T47D (cell line): ENCODE data around the gene WAC.
"Not testable (repeated sequence)": the region's sequence is repeated elsewhere in the genome, so short reads cannot be mapped to it uniquely, and the experiment has no call there.

Experiments
- DNase-seq, 2 experiments: peaks; one replicate each; pipeline versions ENCODE4 v3.0.0 to v3.0.0-alpha.2; 2011 to 2012; ENCODE audit warnings: low read depth in 1 of 2, low spot score in 1 of 2
- JUND ChIP-seq: IDR thresholded peaks from 2 replicates; pipeline ENCODE4 v1.6.1; 2012; ENCODE audit warnings: low read depth
- in situ Hi-C: cut with HindIII; loops from 2 replicates; pipeline ENCODE4 v1.10.0; 2016; ENCODE audit warnings: low sequenced_read_pairs, low pct_unique_long_range_greater_than_20kb

WAC gene

GRCh38 chr10:28558923-28559508 is 26.1 kb downstream of the WAC start:
- in situ Hi-C loops: no loop called here
- no peak for TF ChIP-seq JUND
- no peak for DNase-seq

DNA sequence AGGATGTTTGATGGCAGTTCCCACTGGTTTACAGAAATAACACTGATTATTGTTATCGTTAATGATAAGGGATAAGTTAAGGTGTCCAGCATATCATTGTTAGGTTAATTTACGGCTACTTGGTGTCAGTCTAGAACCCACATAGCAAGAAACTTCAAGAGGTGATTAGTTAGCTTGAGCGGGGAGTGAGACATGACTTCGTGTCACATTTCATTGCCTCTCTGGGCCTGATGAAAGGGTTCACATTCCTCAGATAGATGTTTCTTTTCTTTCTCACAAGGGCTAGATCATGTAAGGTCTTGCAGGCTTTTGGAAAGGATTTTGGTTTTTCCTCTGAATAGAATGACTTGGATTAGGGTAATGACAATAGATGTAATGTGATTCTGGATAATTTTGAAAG is 26.7 kb downstream of the WAC start:
- no peak for DNase-seq
- in situ Hi-C loops: no loop called here
- no peak for TF ChIP-seq JUND

- TF ChIP-seq JUND: no peak
- no peak for DNase-seq
- in situ Hi-C loops: no loop called here
Measured at GRCh38 chr10:28560617-28561016, 27.7 kb downstream of the WAC start.

DNA sequence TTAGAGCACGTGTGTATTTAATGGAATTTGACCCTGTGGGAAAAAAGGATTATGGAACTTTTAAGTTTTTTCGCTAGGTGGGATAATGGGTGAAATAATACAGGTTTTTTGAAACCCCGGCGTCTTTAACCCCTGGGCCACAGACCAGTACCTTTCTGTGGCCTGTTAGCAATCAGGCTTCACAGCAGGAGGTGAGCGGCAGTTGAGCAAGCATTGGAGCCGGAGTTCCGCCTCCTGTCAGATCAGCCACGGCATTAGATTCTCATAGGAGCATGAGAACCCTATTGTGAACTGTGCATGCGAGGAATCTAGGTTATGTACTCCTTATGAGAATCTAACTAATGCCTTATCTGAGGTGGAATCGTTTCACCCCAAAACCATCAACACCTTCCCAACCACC is 28.6 kb downstream of the WAC start:
- TF ChIP-seq JUND: no peak
- no peak for DNase-seq
- in situ Hi-C loops: no loop called here

DNA sequence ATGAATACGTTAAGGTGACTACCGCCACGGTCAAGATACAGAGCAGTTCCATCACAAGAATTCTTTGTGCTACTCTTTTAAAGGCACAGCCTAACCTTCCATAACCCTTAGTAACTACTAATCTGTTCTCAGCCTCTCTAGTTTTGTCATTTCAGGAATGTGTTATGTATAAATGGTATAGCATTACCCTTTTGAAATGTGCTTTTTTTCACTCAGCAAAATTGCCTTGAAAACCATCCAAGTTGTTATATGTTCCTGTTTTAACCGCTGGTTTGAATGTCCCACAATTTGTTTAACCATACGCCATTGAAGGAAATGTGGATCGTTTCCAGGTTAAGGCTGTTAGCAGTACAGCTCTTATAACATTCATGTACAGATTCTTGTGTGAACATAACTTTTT is 32.0 kb downstream of the WAC start:
- no peak for TF ChIP-seq JUND
- no peak for DNase-seq
- in situ Hi-C loops: no loop called here

DNA sequence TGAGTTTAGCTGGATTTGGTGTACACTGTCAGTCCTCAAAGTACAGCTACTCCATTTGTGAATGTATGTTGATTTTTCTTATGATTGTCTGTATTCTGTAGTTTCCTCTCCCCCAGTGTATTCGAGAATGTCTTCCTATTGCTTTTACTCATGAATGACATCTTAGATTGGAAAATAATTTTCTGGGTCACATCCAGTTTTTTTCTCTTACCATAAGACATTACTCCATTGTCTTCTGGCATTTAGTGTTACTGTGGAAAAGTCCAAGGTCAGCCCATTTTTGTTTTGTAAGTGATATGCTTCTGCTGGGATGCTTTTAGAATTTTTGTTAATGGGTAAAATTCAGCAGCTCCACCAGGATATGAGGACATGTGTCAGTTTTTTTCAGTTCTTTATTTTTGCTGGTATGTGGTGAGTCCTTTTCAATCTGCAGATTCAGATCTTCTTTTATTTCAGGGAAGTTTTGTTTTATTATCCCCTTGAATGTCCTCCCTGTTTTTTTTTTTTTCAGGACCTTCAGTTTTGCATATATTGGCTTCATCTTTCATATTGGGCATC is 33.6 kb downstream of the WAC start:
- TF ChIP-seq JUND: no peak
- no peak for DNase-seq
- in situ Hi-C loops: no loop called here

- DNase-seq: no peak
- no peak for TF ChIP-seq JUND
Measured at GRCh38 chr10:28569506-28570159, 36.7 kb downstream of the WAC start.

DNA sequence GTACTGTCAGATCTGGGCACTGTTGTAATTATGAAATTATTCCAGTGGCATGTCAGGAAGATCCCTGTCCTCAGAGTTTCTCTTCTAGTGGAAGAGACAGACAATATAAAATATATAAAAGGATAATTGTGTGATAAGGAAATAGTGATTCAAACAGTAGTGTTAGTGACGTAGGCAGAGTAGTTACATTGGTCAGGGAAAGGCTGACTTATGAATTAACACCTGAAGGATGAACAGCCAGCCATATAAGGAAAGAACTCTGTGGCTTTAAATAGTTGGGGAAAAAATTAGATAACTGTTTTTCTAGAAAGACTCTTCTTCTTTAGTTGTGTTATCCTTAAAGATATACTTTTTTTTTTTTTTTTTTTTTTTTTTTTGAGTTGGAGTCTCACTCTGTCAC is 37.7 kb downstream of the WAC start:
- DNase-seq: no peak
- in situ Hi-C loops: no loop called here
- TF ChIP-seq JUND: no peak

More at GRCh38 chr10:28569506-28570159, 36.7 kb downstream of the WAC start:
- in situ Hi-C loops: no loop called here

GRCh38 chr10:28571265-28571664 is 38.3 kb downstream of the WAC start:
- in situ Hi-C loops: no loop called here
- no peak for DNase-seq
- no peak for TF ChIP-seq JUND

DNA sequence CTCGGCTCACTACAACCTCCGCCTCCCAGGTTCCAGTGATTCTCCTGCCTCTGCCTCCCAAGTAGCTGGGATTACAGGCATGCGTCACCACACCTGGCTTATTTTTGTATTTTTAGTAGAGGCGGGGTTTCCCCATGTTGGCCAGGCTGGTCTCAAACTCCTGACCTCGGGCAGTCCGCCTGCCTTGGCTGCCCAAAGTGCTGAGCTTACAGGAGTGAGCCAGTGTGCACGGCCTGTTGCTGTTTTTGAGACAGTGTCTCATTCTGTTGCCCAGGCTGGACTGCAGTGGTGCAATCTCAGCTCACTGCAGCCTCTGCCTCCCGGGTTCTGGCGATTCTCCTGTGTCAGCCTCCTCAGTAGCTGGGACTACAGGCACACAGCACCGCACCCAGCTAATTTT is 41.3 kb downstream of the WAC start:
- in situ Hi-C loops: not testable (repeated sequence)

GRCh38 chr10:28575852-28576251 is 42.9 kb downstream of the WAC start:
- in situ Hi-C loops: no loop called here
- TF ChIP-seq JUND: no peak
- no peak for DNase-seq

More for the DNA sequence above, 41.3 kb downstream of the WAC start:
- DNase-seq: not testable (repeated sequence)

GRCh38 chr10:28577506-28577905 is 44.6 kb downstream of the WAC start:
- in situ Hi-C loops: no loop called here
- no peak for DNase-seq
- no peak for TF ChIP-seq JUND

DNA sequence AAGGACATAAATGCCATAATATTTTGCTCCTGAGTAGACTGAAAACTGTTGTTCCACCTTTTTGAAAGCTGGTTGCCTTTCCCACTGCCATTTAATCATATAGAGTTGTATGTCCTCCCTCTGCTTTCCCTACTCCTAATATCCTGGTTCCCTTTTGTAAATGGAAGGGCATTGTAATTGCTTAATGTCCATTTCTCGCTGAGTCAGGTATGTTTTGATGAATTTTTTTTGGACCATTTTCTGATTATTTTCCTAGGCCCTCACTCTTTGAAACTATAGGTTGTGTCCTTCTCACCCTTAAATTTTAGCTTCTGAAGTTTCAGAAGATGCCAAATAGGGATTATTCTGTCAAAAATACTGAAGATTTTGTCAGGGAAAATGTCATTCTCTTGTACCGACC is 45.5 kb downstream of the WAC start:
- in situ Hi-C loops: no loop called here
- DNase-seq: no peak
- no peak for TF ChIP-seq JUND
